ENCODE data around the gene TADA3.

TADA3 gene

GRCh38 chr3:9769012-9769411 lies 23.3 kb downstream of the TADA3 start:
- peak overlapping the region; percentile 64 for H3K27ac ChIP-seq (replicated peaks)
- no peak for TF ChIP-seq CTCF (IDR thresholded peaks at IDR 0.05; ENCODE audit: insufficient read depth, low read length)
- no peak for TF ChIP-seq GABPA (IDR thresholded peaks at IDR 0.05; ENCODE audit: low read depth)
- TF ChIP-seq REST (IDR thresholded peaks at IDR 0.05; ENCODE audit: insufficient replicate concordance, low read depth): no peak
- no peak for TF ChIP-seq SPI1 (IDR thresholded peaks at IDR 0.05; ENCODE audit: borderline replicate concordance, low read depth)
- H3K4me3 ChIP-seq (replicated peaks; ENCODE audit: insufficient read depth, low read length): peak overlapping the region; percentile 80
- no peaks in the 10 kb centered on the region for H3K27me3 ChIP-seq (ENCODE audit: insufficient read depth, poor library complexity, severe bottlenecking)
- no peak for DNase-seq (ENCODE audit: low read depth in 1 of 2, low spot score in 1 of 2)

- no peak for TF ChIP-seq REST (IDR thresholded peaks at IDR 0.05; ENCODE audit: insufficient replicate concordance, low read depth)
- no peak for TF ChIP-seq POLR2AphosphoS5 (IDR thresholded peaks at IDR 0.05; ENCODE audit: low read depth)
- no peak for TF ChIP-seq GABPA (IDR thresholded peaks at IDR 0.05; ENCODE audit: low read depth)
- TF ChIP-seq CTCF (IDR thresholded peaks at IDR 0.05; ENCODE audit: insufficient read depth, low read length): no peak
- no peak for TF ChIP-seq SPI1 (IDR thresholded peaks at IDR 0.05; ENCODE audit: borderline replicate concordance, low read depth)
- Histone ChIP-seq H3K27me3 (ENCODE audit: insufficient read depth, poor library complexity, severe bottlenecking) (no peaks in the 10 kb centered on the region), H3K4me3 (replicated peaks; ENCODE audit: insufficient read depth, low read length) (peak overlapping the region; percentile 80), H3K27ac (replicated peaks) (0 out of 2 replicates have a peak overlapping the region, but pooled peaks have one; percentile 22)
- no peak for DNase-seq (ENCODE audit: low read depth in 1 of 2, low spot score in 1 of 2)
Observed at GRCh38 chr3:9768141-9768775, 24.0 kb downstream of the TADA3 start.

- no peak for DNase-seq (ENCODE audit: low read depth in 1 of 2, low spot score in 1 of 2)
- Histone ChIP-seq H3K27ac (replicated peaks) (no peak overlapping the region), H3K27me3 (ENCODE audit: insufficient read depth, poor library complexity, severe bottlenecking) (no peaks in the 10 kb centered on the region), H3K4me3 (replicated peaks; ENCODE audit: insufficient read depth, low read length) (no peak overlapping the region)
- no peak for TF ChIP-seq CTCF (IDR thresholded peaks at IDR 0.05; ENCODE audit: insufficient read depth, low read length)
- no peak for TF ChIP-seq SPI1 (IDR thresholded peaks at IDR 0.05; ENCODE audit: borderline replicate concordance, low read depth)
- no peak for TF ChIP-seq POLR2AphosphoS5 (IDR thresholded peaks at IDR 0.05; ENCODE audit: low read depth)
- no peak for TF ChIP-seq GABPA (IDR thresholded peaks at IDR 0.05; ENCODE audit: low read depth)
- TF ChIP-seq REST (IDR thresholded peaks at IDR 0.05; ENCODE audit: insufficient replicate concordance, low read depth): no peak
Observed at GRCh38 chr3:9767418-9767817, 24.9 kb downstream of the TADA3 start.
